D341Med (cell line): ENCODE data around the gene POU4F1.
"Not testable (repeated sequence)": the region's sequence is repeated elsewhere in the genome, so short reads cannot be mapped to it uniquely, and the experiment has no call there.

Experiments
- DNase-seq: peaks from one replicate; pipeline ENCODE4 v3.0.0; 2012; ENCODE audit warnings: low spot score

The POU4F1 gene, protein sequence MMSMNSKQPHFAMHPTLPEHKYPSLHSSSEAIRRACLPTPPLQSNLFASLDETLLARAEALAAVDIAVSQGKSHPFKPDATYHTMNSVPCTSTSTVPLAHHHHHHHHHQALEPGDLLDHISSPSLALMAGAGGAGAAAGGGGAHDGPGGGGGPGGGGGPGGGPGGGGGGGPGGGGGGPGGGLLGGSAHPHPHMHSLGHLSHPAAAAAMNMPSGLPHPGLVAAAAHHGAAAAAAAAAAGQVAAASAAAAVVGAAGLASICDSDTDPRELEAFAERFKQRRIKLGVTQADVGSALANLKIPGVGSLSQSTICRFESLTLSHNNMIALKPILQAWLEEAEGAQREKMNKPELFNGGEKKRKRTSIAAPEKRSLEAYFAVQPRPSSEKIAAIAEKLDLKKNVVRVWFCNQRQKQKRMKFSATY

DNA sequence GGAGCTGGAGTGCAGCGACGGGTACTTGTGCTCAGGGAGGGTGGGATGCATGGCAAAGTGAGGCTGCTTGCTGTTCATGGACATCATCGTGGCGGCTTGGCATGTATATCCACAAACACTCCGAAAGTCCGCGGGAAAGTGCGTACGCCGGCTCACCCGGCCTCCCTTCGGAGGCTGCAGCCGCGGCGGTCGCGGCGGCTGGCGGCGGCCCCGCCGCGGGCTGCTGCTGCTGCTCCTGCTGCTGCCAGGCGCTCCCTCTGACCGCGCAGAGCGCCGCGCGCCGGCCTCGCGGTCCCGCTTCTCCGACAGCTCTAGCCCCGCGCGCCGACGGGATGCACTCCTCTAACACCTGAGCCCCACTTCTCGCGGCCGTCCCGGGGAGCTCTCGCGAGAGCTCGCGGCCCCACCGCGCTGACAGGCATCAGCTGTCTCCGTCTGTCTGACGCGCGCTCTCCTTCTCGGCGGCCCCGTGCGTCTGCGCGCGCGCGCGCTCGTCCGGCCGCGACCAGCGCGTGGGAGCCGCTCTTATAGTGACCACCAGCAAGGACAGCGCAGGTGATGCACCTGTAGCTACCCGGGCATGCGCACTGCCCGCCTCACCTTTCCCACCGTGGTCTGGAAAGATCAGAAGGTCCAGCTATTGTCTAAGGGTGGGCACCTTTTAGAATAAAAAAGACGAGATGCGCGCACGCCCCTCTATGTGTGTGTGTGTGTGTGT, at the start of gene POU4F1:
TSS of gene POU4F1 (minus strand) at position 313 of the 718 bp plus-strand sequence. CDS start at position 87, 226 bp downstream.
- DNase-seq: peak; percentile 90

DNA sequence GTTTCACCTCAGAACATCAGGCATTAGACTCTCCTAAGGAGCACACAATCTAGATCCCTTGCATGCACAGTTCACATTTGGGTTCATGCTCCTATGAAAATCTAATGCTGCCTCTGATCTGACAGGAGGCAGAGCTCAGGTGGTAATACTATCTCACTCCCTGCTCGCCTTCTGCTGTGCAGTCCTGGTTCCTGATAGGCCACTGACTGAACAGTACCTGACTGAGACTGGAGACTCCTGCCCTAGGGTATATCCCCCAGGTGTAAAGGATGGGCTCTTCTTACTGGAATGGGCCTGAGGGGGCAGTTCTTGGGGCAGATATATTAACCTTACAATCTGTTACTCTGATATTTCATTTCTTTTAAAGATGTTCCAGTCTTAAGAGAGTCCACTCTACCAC, 49.3 kb upstream of the POU4F1 start:
- no peak for DNase-seq

DNA sequence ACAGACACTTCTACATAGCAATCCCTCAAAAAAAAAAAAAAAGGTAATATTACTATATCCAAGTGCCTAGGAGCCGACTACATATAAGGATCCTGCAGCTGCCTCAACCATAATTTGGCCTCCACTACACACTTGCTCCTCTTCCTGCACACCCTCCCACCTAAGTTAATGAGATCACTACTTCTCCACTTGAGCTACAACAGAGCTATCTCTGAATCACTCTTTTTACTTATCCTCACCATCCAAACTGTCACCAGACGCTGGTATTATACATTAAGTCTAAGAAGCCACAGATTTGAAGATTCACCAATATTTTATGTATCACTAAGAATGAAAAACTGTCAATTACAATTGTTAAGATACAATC, 47.3 kb upstream of the POU4F1 start:
- no peak for DNase-seq

DNA sequence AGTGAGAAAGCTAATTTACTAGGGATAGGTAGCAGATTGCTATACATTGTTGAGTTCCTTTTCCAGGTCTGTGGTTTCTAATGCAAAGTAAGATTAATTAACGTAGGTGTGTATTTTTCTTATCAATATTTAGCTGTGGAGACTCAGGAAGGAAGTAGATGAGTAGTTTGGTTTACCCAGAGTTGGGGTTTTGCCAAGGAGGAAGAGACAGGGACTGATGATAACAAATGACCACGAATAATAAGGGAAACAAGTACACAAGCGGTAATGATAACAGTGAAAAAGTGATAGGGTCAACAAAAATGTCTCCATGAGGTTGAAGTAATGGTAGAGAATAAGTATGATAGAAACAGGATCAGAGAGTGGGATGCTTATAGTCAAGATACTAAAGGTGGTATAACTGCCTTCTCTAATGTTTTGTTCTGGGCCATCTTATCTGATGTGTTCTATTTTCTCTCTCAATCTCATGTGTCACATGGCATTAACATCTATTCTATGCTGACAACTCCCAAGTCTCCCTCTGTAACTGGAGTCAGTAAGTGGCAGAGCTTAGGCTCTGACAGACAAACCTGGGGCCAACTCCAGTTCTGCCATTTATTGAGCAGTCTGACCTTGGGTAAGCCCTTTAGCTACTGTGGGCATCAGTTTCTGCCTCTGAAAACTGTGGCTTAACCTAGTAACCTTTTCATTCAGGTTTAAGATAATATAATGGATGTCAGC, 46.8 kb upstream of the POU4F1 start:
- no peak for DNase-seq

DNA sequence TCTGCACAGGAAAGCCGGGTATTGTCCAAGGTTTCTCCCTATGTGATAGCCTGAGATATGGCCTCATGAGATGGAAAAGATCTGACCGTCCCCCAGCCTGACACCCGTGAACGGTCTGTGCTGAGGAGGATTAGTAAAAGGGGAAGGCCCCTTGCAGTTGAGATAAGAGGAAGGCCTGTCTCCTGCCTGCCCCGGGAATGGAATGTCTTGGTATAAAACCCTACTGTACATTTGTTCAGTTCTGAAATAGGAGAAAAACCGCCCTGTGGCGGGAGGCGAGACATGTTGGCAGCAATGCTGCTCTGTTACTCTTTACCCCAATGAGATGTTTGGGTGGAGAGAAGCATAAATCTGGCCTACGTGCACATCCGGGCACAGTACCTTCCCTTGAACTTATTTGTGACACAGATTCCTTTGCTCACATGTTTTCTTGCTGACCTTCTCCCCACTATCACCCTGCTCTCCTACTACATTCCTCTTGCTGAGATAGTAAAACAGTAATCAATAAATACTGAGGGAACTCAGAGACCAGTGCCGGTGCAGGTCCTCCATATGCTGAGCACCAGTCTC, 43.8 kb upstream of the POU4F1 start:
- not testable (repeated sequence) for DNase-seq

DNA sequence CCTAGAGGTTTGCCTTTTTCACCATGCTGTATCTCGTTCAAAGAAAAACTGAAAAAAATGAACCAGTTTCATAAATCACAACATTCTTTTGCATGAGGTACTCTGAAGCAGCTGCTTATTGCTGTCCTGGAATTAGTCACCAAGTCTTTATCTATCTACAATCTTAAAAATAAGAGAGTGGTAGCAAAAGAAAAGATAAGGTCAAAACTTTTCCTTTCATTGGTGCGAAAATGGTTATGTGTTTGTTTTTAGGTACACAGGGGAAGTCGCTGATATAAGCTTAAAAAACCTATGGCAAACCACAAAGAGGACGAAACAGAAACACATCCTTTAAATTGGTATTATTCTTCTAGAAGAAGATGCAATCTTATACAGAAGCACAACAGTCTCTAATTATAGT, 34.9 kb upstream of the POU4F1 start:
- DNase-seq: no peak

DNA sequence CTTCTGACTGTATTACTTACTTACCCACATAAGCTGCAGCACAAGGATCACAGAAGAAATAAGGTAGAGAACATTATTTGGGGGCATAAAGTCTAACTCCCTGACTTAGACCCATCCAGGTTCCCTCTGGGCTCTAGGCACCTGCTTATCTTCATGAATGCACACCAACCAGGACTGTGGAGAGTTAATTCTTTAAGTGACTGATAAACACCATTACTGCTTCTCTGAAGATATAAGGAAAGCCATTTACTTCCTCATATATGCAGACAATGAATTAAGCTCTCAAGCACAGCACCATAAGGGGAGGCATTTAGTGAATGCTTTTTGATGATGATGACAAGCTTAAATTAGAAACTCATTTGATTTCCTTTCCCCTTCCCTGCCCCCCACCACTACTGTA, 33.1 kb upstream of the POU4F1 start:
- no peak for DNase-seq

DNA sequence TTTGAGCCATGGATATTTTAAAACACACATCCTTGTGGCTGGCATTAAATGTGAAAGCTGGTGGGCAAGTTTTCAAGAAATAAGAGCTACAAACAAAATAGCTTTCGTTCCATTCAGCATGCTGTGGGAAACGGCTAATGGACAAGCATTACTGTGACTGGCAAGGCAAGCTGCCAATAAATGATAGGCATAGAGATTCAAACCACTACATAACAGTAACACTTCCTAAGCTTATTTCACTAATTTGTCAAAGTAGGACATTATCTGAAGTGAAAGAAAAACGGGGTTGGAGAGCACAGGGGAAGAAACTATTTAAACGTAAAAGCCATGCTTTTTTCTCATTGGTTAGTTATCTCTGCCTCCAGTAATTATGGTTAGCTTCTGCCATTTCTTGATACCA, 29.6 kb upstream of the POU4F1 start:
- no peak for DNase-seq

DNA sequence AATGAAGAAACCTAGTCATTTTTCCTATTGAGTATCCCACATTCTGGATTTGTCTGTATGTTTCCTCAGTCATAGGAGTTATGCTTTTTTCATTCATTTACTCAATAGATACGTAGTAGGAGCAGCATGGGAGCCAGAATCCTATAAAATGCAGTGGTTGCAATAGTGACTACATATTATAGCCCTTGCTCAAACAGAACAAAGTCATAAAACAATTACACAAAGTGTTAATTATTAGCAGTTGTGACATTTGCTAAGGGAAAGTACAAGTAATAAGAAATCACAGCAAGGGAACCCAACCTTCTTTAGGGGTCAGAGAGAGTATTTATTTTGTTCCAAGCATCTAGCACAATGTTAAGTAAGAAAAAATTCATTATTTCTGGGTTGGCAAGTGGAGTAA, 27.7 kb upstream of the POU4F1 start:
- no peak for DNase-seq

DNA sequence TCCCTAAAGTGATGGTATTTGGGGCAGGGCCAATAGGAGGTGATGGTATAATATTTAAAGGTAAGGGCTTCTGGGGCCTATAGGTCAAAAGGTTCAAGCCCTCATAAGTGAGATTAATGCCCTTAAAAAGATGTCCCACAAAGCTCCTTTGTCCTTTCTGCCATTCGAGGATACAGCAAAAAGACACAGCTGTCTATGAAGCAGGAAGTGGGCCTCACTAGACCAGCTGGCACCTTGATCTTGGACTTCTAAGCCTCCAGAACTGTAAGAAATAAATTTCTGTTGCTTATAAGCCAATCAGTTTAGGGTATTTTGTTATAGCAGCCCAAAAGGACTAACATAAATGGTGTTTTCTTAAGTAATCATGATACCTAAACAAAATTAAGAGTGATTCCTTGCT, 27.2 kb upstream of the POU4F1 start:
- no peak for DNase-seq

DNA sequence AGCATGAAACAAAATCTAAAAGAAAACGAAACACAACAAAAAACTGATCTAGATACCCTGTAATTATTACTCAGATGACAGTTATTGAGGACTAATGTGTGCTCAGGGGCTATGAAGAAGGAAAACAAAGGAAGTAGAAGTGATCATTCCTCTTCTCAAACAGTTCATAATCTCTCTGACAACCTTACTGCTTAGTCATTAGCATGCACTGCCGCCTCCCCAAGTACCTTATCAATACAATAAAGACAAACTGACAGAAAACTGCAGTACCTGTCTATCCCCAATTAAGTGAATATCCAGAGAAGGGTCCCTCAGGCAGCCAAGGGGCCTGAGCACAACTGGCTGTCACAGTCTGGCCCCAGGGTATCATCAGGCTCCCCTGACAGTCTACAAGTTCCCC, 22.0 kb upstream of the POU4F1 start:
- no peak for DNase-seq

DNA sequence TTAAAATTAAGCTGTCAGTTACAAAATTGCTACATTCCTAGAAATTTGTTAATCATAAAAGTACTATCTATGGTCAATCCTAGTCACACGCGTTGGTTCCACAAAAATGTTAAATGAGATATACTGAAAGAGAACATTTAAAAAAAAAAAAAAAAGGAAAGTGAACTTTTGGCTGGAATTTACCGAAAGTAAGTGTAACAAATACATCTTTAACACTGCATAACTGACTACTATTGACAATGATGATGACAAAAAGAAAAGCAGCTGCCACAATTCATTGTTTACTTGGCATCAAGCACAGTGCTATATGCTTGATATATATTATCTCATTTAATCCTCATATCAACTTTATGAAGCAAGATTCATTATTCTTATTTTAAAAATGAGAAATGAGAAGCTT, 19.8 kb upstream of the POU4F1 start:
- no peak for DNase-seq

DNA sequence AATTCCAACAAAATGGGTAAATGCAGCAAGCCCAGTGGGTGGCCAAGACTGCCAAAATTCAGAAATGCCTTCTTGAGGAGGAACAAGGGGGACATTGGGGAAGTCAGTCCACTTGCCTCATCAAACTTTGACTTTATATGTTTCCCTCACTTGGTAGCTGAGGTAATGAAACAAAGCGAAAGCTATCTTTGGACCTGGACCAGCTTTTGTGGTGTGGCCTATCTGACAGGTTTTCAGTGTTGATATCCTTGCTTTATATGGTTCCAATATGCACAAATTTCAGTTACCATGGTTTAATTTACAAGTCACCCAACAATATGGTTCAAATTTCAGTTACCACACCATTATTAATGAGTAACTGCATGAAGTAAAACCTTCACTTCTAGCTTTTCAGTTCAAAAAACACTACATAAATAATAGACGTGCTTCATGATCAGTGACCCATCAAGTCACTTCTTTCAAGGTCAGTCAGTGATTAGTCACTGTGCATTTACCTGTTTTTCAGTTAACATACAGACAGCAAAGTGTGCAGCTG, 17.7 kb upstream of the POU4F1 start:
- DNase-seq: no peak

DNA sequence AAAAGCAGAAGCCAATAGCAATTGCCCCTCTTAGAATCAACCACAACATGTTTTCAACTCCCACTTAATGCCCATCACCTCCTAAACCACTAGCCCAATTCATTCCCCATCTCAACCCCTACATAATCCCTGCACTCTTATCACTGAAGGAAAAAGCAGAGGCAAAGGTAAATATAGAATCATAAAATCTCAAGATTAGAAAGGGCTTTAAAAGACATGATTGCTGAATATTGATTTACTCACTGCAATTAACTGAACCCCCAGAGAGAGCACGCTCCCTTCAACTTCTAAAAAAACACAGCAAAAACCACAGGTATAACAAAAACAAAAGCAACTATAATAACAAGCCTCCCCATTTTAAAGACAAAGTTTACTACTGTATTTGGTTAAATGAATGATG, 15.1 kb upstream of the POU4F1 start:
- DNase-seq: no peak

DNA sequence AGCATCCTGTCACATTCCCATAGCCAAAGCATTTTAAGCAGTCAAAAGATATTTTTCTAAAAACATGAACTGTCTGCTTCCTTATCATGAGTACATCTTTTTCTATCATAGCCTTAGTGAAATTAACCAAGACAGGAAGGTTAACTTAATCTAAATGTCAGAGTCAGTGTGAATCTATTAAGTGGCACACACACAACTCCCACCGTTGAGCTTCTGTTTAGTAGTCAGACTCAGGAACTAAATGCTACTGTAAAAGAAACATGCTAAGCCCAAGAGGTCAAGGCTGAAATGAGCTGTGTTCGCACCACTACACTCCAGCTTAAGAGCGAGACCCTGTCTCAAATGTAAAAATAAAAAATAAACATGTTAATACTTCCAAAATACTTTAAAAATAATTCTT, 7.7 kb upstream of the POU4F1 start:
- no peak for DNase-seq

DNA sequence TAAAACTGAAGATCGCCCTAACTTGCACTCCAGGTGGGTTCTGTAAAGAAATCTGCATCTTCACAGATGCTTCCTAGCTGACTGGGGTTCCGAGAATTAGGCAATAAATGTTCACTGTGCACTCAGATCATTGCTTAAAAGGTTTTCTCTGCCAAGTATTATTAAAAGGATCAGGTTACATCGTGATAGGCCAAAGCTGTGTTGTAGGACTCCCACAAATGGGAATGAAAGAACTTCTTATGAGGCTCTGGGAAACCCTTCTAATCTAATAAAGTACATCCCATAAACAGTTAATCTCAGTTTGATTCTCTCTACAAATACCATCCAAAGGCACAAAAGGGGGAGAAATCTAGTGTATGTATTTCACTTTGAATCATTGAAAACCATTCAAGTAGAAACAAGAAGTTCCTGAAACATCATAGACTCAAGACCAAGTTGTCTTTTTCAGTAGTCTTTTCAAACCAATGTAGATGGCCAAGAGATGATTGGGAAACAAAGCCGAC, 7.1 kb upstream of the POU4F1 start:
- no peak for DNase-seq

DNA sequence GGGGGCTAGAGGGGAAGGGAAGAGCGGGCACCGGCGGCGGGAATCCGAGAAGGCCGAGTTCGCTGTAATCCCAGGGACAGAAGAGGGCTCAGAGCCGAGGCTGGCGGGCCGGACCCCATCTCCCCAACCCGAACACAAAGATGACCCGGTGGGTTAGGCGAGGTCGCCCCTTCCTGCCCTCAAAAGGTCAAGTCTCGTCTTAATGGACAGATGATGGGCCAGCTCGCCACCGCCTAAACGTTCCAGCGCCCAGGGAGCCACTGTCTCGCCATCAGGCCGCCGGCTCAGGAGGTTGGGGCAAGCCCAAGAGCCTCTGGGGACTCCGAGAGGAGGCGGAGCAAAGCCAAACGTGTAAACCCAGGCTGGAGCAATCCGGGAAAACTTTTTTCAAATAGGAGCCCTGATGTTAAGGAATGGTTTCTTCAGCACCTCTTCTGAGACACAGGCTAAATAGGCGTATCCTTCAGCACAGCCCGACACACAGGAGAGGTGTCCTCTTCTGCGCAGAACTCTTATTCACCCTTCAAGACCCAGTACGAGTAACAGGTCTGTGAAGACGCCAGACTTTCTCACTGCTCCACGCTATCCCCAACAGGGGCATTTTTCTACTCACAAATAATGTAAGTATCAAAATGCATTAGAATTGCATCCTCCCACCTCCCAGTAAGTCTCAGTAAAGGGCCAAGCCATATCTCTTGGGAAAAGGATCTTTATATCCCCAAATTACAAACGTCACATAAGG, 6.3 kb upstream of the POU4F1 start:
- DNase-seq: peak; percentile 40

DNA sequence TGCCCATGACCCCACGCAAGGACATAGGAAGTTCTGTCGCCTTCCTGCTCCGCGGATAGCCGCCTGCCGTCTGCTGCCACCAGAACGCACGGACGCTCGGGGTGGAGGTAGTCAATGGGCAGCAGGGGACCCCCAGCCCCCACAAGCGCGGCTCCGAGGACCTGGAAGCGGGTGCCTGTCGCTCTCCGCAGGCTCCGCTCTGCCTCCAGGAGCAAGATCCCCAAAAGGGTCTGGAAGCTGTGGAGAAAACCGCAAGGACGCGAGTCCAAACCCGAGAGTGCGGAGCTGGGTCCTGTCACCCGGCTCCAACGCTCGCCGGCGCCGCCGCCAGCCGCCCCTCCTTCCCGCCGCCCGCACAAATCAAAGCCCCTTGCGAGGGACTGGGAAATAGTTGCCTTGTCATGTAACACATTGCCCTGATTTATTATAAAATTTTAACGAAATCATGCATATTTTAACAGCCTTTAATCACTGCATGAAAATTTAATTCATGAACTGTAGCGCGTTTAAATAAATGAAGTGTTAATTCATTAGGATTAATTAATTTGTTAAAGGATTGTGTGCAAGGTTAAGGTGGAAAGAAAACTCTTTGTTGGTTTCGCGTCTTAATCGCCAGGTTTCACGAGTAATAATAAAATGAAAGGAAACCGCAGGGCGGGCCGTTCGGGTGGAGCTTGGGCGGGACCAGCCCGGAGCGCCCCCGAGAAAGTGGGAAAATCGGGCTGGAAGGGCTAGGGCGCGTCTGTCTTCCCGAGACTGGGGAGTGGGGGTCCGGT, 5.5 kb upstream of the POU4F1 start:
- DNase-seq: peak; percentile 61

DNA sequence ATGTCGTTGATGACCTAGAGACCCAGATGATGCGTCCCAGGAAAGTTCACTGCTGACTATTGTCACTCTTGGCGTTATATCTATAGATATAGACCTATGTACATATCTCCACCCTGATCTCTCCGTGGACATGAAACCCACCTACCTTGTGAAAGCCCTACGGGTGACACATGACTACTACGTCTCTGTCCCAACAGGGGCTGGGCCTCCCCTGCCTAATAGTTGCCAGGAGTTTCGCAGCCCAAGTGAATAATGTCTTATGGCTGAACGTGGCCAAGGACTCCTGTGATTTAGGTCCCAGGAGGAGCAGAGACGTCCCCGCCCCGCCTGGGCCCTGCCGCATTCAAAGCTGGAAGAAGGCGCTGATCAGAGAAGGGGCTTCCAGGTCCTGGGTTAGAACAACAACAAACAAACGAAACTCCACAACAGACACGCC, 4.9 kb upstream of the POU4F1 start:
- peak; percentile 39 for DNase-seq

DNA sequence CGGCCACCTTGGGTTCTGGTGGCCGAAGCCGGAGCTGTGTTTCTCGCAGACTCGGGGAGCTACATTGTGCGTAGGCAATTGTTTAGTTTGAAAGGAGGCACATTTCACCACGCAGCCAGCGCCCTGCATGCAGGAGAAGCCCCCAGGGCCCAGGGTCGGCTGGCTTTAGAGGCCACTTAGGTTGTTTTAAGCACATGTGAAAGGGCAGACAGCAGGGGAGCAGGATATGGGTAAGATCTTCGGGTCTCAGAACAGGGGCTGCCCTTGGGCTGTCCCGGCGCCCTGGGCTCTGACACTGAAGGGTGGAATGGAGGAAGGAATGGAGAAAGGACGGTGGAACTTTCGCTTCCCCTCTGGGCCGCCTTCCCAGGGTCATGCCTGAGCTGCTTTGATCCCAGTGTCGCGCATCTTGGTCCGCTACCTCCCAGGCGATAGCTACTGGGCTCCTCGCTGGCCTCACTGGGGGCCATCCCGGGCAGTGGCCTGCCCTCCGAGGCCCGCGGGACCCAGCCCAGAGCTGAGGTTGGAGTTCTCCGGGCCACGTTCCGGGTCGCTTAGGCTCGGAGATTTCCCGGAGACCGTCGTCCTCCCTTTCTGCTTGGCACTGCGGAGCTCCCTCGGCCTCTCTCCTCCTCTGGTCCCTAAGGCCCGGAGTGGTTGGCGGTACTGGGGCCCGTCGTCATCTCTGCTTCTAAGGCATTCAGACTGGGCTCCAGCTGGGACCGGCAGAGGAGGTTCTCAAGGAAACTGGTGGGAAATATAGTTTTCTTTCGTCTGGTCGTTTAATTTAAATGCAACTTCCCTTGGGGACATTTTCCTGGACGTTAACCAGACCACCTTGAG, 4.3 kb upstream of the POU4F1 start:
- DNase-seq: no peak
